Measurements from ENCODE around the gene CFAP99. TPM values are rescaled to one million over a fixed set of nuclear protein-coding genes. Genes with fewer than 3 reads are reported as not detected.

The CFAP99 gene
- total and polyA plus RNA-seq, 9 of the 15 experiments (the other 6 are each of a cell fraction or from before 2014, with no cell fraction given), result 0.07 to 0.18 (median 0.09) TPM; not detected in 6

DNA sequence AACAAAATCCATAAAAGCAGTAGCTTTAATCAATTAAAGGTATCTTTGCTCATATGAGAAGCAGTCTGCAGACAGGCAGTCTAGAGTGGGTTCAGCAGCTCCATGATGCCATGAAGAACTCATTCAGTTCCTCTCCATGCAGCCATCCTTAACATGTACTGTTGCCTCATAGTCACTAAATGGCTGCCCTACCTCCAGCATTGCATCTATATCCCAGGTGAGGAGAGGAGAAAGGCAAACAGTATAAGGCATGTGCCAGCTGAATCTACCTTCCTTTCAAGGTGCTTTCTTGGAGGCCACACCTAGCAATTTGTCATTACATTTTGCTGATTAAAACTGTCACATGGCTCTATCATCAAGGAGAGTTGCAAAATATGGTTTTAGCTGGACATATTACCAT lies 13.2 kb downstream of the CFAP99 start (continued):
- TF ChIP-seq ZNF184 (CRISPR knock-in tag; IDR thresholded peaks at IDR 0.05), result no peak
- TF ChIP-seq, protein P1, sequence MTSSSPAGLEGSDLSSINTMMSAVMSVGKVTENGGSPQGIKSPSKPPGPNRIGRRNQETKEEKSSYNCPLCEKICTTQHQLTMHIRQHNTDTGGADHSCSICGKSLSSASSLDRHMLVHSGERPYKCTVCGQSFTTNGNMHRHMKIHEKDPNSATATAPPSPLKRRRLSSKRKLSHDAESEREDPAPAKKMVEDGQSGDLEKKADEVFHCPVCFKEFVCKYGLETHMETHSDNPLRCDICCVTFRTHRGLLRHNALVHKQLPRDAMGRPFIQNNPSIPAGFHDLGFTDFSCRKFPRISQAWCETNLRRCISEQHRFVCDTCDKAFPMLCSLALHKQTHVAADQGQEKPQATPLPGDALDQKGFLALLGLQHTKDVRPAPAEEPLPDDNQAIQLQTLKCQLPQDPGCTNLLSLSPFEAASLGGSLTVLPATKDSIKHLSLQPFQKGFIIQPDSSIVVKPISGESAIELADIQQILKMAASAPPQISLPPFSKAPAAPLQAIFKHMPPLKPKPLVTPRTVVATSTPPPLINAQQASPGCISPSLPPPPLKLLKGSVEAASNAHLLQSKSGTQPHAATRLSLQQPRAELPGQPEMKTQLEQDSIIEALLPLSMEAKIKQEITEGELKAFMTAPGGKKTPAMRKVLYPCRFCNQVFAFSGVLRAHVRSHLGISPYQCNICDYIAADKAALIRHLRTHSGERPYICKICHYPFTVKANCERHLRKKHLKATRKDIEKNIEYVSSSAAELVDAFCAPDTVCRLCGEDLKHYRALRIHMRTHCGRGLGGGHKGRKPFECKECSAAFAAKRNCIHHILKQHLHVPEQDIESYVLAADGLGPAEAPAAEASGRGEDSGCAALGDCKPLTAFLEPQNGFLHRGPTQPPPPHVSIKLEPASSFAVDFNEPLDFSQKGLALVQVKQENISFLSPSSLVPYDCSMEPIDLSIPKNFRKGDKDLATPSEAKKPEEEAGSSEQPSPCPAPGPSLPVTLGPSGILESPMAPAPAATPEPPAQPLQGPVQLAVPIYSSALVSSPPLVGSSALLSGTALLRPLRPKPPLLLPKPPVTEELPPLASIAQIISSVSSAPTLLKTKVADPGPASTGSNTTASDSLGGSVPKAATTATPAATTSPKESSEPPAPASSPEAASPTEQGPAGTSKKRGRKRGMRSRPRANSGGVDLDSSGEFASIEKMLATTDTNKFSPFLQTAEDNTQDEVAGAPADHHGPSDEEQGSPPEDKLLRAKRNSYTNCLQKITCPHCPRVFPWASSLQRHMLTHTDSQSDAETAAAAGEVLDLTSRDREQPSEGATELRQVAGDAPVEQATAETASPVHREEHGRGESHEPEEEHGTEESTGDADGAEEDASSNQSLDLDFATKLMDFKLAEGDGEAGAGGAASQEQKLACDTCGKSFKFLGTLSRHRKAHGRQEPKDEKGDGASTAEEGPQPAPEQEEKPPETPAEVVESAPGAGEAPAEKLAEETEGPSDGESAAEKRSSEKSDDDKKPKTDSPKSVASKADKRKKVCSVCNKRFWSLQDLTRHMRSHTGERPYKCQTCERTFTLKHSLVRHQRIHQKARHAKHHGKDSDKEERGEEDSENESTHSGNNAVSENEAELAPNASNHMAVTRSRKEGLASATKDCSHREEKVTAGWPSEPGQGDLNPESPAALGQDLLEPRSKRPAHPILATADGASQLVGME (CRISPR knock-in tag; IDR thresholded peaks at IDR 0.05), result no peak
- TF ChIP-seq ZNF311 (CRISPR knock-in tag; IDR thresholded peaks at IDR 0.05), result no peak
- peak; percentile 89 for TF ChIP-seq SMARCA5 (IDR thresholded peaks at IDR 0.05)
- TF ChIP-seq ZNF239 (CRISPR knock-in tag; IDR thresholded peaks at IDR 0.05), result peak; percentile 76; the same call in 1 of the 2 replicates
- peak; percentile 50 to 68; a peak in 3 of 4 replicates for TF ChIP-seq KDM1A (IDR thresholded peaks at IDR 0.05)
- TF ChIP-seq MYC (IDR thresholded peaks at IDR 0.05; ENCODE audit: low read depth, low read length), result no peak
- no peak for TF ChIP-seq MYC (CRISPR knock-in tag; IDR thresholded peaks at IDR 0.05; ENCODE audit: borderline replicate concordance, low read depth)
- TF ChIP-seq RCOR1 (IDR thresholded peaks at IDR 0.05; ENCODE audit: borderline replicate concordance in 1 of 2, low read depth in 2 of 2, low read length in 2 of 2), result peak in 1 of 2 experiments; percentile 60; a peak in 1 of 4 replicates
- no peak for TF ChIP-seq NR1H2 (CRISPR knock-in tag; IDR thresholded peaks at IDR 0.05)
- no peak for TF ChIP-seq ZNF384 (IDR thresholded peaks at IDR 0.05; ENCODE audit: low read depth, low read length)
- TF ChIP-seq RBM25 (IDR thresholded peaks at IDR 0.05; ENCODE audit: low read depth, low read length, severe bottlenecking), result peak; percentile 99
- no peak for TF ChIP-seq ZNF589 (CRISPR knock-in tag; IDR thresholded peaks at IDR 0.05; ENCODE audit: low read depth)
- no peak for TF ChIP-seq GABPB1 (CRISPR knock-in tag; IDR thresholded peaks at IDR 0.05)
- no peak for TF ChIP-seq ZNF699 (CRISPR knock-in tag; IDR thresholded peaks at IDR 0.05; ENCODE audit: insufficient replicate concordance)
- peak; percentile 95 for TF ChIP-seq HLTF (IDR thresholded peaks at IDR 0.05)
- TF ChIP-seq BCOR (IDR thresholded peaks at IDR 0.05), result peak; percentile 91
- TF ChIP-seq NEUROD1 (IDR thresholded peaks at IDR 0.05; ENCODE audit: borderline replicate concordance, low read depth, low read length, partially characterized antibody), result no peak
- TF ChIP-seq ZNF134 (CRISPR knock-in tag; conservative IDR thresholded peaks at IDR 0.05), result no peak
- TF ChIP-seq ZNF764 (CRISPR knock-in tag; IDR thresholded peaks at IDR 0.05; ENCODE audit: low read depth), result no peak
- TF ChIP-seq, protein P2, sequence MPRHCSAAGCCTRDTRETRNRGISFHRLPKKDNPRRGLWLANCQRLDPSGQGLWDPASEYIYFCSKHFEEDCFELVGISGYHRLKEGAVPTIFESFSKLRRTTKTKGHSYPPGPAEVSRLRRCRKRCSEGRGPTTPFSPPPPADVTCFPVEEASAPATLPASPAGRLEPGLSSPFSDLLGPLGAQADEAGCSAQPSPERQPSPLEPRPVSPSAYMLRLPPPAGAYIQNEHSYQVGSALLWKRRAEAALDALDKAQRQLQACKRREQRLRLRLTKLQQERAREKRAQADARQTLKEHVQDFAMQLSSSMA (CRISPR knock-in tag; IDR thresholded peaks at IDR 0.05), result no peak
- TF ChIP-seq, protein P3, sequence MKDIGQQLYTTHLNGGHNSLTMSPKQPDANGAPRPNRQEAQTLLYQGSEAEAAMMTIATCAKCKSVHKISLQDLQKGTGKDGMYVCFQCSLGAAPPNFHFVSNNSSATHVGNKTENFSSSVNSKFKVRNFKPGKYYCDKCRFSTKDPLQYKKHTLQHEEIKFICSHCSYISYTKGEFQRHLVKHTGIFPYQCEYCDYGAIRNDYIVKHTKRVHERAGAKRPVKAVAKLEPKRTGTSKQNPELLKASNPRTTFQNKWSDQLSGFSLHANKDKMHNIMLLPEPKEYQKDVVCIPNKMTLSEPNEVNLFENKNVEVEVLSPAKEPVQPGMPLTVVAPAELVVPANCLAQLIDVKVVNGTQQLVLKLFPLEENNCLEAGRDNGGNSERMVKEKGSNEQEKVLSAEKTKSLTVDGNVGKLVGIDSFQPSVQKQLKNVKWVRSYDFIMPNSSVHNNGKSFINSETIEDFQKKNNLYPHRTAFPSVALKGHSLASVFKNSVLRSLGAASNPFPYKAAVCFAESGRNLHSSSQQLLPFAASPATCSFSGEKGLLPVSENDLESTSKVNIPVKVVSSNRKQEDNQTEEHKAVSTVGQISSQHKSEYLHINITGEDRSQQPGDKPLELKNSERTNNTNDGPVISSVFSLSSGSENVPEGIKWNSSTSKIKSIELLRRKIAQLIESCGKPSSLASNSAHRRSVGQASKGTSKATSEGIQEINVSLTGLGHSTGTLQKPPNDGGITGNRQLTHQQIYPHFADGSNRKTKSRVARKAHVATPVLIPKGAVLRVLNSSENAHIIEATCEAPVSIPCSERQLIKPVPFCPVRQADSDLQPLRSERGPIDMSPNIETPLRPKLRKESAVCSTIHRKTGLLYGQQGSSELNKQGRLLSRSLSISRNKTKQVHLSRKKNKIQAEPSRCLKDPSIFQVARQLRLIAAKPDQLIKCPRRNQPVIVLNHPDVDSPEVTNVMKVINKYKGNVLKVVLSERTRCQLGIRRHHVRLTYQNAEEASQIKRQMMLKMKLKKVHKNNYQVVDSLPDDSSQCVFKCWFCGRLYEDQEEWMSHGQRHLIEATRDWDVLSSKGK (CRISPR knock-in tag; IDR thresholded peaks at IDR 0.05), result no peak

Data from K562 (cell line).